Measurements from ENCODE around the gene ATAD1. TPM values are rescaled to one million over a fixed set of nuclear protein-coding genes. Genes with fewer than 3 reads are reported as not detected.
"Not testable (repeated sequence)": the region's sequence is repeated elsewhere in the genome, so short reads cannot be mapped to it uniquely, and the experiment has no call there.

The ATAD1 gene
- total RNA-seq, 1 experiment from 2014 or later: 37.9 TPM

- in situ Hi-C loops (cut with HindIII; ENCODE audit: low sequenced_read_pairs); DNase-seq (ENCODE audit: low spot score): not testable (repeated sequence)
These were observed 79.8 kb downstream of the ATAD1 start for GRCh38 chr10:87738253-87738652.

DNA sequence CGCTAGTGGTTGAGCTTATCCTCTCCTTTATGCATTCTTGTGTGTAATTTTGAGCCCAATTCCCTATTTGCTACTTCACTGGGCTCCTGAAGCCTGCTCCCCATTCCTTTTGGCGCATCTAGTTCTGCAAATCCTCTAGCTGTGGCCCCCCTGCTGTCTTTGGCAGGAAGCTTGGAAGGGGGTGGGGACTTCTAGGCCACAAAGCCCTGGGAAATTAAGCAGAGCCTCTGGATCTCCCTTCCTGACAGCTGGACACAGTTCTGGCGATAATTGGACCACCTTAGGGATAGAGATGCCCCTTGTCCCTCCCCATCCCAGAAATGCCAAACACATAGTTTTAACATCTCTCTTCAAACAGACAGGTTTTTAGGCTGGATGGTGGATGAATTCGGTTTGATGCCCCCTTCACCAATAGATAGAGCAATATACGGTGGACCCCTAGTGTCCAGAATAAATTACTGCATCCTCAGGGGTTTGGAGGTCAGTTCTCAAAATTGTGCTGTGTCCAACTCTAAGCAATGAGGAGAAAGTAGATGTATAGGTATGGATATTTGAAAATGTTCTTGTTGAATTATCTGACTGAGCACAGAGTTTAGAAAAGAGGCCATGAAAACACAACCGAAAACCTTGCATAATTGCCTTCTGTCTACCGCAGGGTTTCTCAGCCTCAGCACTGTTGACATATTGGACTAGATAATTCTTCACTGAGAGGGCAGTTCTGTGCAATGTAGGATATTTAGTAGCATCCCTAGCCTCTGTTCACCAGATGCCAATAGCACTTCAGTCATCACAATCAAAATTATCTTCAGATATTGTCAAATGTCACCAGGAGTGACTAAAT is 82.8 kb downstream of the ATAD1 start:
- in situ Hi-C loops (cut with HindIII; ENCODE audit: low sequenced_read_pairs): no loop called here

GRCh38 chr10:87733081-87733480 is 84.9 kb downstream of the ATAD1 start:
- in situ Hi-C loops (cut with HindIII; ENCODE audit: low sequenced_read_pairs): no loop called here
- no peak for DNase-seq (ENCODE audit: low spot score)

More for the DNA sequence above, 82.8 kb downstream of the ATAD1 start:
- DNase-seq (ENCODE audit: low spot score): peak; percentile 22

GRCh38 chr10:87729940-87730339 is 88.1 kb downstream of the ATAD1 start:
- no peak for DNase-seq (ENCODE audit: low spot score)
- in situ Hi-C loops (cut with HindIII; ENCODE audit: low sequenced_read_pairs): no loop called here

- in situ Hi-C loops (cut with HindIII; ENCODE audit: low sequenced_read_pairs): no loop called here
- no peak for DNase-seq (ENCODE audit: low spot score)
These were observed 93.2 kb downstream of the ATAD1 start for GRCh38 chr10:87724789-87725188.

GRCh38 chr10:87723500-87723899 is 94.5 kb downstream of the ATAD1 start:
- in situ Hi-C loops (cut with HindIII; ENCODE audit: low sequenced_read_pairs): no loop called here
- DNase-seq (ENCODE audit: low spot score): no peak

- in situ Hi-C loops (cut with HindIII; ENCODE audit: low sequenced_read_pairs): no loop called here
These were observed 95.3 kb downstream of the ATAD1 start for GRCh38 chr10:87722716-87723115.

DNA sequence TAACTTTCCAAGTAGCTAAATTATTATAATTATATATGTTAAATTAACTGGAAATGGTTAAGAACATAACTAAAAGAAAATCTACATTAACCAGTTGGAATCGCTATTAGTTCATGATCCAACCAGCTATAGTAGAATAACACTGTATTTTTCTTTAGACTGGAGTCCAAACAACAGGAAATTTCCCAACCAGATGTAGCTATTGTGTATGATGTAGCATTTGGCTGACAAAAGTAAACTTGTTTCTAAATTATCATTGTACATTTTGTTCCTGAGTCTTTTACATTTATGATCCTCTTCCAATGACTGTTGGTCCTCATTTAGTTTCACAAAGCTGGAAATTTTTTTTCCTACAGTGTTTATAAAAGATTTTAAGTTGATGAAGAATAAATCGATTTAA is 96.2 kb downstream of the ATAD1 start:
- no peak for DNase-seq (ENCODE audit: low spot score)
- in situ Hi-C loops (cut with HindIII; ENCODE audit: low sequenced_read_pairs): no loop called here

More at GRCh38 chr10:87722716-87723115, 95.3 kb downstream of the ATAD1 start:
- DNase-seq (ENCODE audit: low spot score): no peak

GRCh38 chr10:87720665-87721064 is 97.4 kb downstream of the ATAD1 start:
- DNase-seq (ENCODE audit: low spot score): no peak
- in situ Hi-C loops (cut with HindIII; ENCODE audit: low sequenced_read_pairs): no loop called here

- DNase-seq (ENCODE audit: low spot score): no peak
- in situ Hi-C loops (cut with HindIII; ENCODE audit: low sequenced_read_pairs): no loop called here
These were observed 101.7 kb downstream of the ATAD1 start for GRCh38 chr10:87716348-87716670.

DNA sequence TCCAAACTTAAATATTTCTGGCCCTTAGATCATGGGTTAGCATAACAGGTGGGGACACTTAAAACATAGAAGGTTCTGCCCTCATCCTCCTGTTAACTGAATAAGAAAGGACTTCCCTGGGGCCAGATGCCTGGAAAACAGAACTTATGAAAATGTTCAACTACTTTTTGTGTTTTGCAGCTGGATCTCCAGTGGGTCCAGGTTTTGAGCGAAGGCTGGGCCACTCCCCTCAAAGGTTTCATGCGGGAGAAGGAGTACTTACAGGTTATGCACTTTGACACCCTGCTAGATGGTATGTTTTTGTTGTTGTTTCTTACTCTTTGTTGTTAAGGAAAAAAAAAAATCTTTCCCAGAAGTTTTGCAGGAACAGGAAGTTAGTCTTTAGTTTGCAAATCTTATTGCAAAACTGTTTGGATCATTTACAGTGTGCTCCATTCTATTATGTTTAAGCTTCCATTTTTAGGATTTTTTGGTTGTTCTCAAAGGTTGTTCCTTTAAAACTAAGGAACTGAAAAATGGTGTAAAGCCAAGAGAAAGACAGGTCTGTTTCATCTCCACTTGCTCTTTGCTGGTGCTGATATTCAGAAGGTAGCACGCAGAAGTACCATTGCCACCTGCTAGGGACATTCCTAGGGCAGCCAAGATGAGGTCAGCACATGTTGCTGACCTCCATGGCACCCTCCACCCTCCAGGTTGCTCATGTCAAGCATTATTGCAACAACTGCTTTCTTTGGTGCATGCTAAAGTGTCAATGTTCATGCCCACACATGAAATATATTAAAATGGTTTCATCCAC is 102.3 kb downstream of the ATAD1 start:
- no peak for DNase-seq (ENCODE audit: low spot score)
- in situ Hi-C loops (cut with HindIII; ENCODE audit: low sequenced_read_pairs): no loop called here

GRCh38 chr10:87713707-87714106 is 104.3 kb downstream of the ATAD1 start:
- in situ Hi-C loops (cut with HindIII; ENCODE audit: low sequenced_read_pairs): no loop called here
- no peak for DNase-seq (ENCODE audit: low spot score)

DNA sequence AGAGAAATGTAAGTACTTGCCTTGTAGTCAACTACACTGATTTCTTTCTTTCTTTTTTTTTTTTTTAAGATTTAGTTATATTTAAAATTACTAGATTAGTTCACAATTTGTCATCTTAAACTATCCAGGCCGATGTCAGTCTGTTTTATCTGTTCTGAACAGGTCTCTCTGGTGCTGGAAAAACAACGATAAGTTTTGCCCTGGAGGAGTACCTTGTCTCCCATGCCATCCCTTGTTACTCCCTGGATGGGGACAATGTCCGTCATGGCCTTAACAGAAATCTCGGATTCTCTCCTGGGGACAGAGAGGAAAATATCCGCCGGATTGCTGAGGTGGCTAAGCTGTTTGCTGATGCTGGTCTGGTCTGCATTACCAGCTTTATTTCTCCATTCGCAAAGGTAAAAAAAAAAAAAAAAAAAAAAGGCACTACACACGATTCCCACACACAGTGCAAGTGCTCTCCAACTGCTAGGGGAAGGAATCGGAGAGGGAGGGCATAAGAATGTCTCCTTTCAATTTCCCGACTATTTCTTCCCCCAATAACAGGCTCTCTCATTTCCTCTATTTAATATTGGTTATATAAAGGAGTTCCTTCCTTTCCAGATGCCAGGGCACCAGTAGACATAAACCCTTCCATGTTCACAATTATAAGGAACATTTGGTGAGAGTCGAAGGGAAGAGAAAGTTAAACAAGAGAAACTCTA is 105.0 kb downstream of the ATAD1 start:
- in situ Hi-C loops (cut with HindIII; ENCODE audit: low sequenced_read_pairs): no loop called here
- no peak for DNase-seq (ENCODE audit: low spot score)

DNA sequence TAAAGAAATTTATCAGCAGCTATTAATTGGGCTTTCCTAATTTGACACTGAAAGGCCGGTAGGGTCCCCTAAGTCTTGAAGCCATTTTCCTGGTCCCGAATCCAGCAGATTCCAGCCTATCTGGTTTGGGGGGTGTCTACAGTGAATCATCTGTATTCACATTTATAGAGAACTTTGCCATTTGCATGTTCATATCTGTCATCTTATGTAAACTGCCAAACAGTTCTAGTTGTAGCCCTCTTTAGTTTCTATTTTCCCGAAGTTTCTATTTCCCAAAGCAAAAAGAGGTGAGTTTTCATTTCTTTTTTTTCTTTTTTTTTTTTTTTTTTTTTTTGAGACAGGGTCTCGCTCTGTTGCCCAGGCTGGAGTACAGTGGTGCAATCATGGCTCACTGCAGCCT is 110.8 kb downstream of the ATAD1 start:
- no peak for DNase-seq (ENCODE audit: low spot score)
- in situ Hi-C loops (cut with HindIII; ENCODE audit: low sequenced_read_pairs): no loop called here

- DNase-seq (ENCODE audit: low spot score): no peak
- in situ Hi-C loops (cut with HindIII; ENCODE audit: low sequenced_read_pairs): no loop called here
These were observed 111.3 kb downstream of the ATAD1 start for GRCh38 chr10:87706731-87707130.

DNA sequence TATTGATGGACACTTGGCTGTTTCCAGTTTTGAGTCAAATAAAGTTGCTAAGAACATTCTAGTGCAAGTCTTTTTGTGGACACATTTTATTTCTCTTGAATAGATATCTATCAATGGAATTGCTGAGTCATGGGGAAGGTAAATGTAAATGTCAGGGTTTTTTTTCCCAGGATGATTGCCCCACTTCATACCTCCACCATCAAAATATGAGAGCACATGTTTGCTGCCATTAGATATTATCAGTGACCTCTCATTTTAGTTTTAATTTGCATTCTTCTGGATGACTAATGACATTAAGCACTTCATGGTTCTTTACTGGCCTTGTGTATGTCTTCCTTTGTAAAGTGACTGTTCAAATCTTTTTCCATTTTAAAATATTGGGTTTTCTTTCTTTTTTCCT is 112.7 kb downstream of the ATAD1 start:
- in situ Hi-C loops (cut with HindIII; ENCODE audit: low sequenced_read_pairs): no loop called here
- no peak for DNase-seq (ENCODE audit: low spot score)

- no peak for DNase-seq (ENCODE audit: low spot score)
- in situ Hi-C loops (cut with HindIII; ENCODE audit: low sequenced_read_pairs): no loop called here
These were observed 114.3 kb downstream of the ATAD1 start for GRCh38 chr10:87703771-87704170.

GRCh38 chr10:87702973-87703294 is 115.1 kb downstream of the ATAD1 start:
- in situ Hi-C loops (cut with HindIII; ENCODE audit: low sequenced_read_pairs): no loop called here
- no peak for DNase-seq (ENCODE audit: low spot score)

GRCh38 chr10:87702260-87702972 is 115.6 kb downstream of the ATAD1 start:
- in situ Hi-C loops (cut with HindIII; ENCODE audit: low sequenced_read_pairs): no loop called here
- no peak for DNase-seq (ENCODE audit: low spot score)
